Hepatocyte (in vitro differentiated cells): ENCODE data around the gene FNBP1L.

Experiments
- CTCF ChIP-seq: fragments of 200-600 bp; sonication (generic); IDR thresholded peaks from 2 replicates; pipeline ENCODE4 v1.5.1; 2016; ENCODE audit warnings: antibody characterized with exemption, mild to moderate bottlenecking; ENCODE audit not compliant: poor library complexity
- EZH2 ChIP-seq: fragments of 200-600 bp; sonication (generic); IDR thresholded peaks from 2 replicates; pipeline ENCODE4 v1.6.1; 2016; ENCODE audit warnings: antibody characterized with exemption, mild to moderate bottlenecking, borderline replicate concordance
- EZH2phosphoT487 ChIP-seq: fragments of 200-600 bp; sonication (generic); IDR thresholded peaks from one replicate; pipeline ENCODE4 v1.6.1; 2018; ENCODE audit warnings: antibody characterized with exemption, mild to moderate bottlenecking, low read depth, moderate library complexity; ENCODE audit not compliant: unreplicated experiment, severe bottlenecking

- TF ChIP-seq CTCF (no peak), EZH2 (no peak), EZH2phosphoT487 (no peak)
Measured at GRCh38 chr1:93414749-93415148, 33.2 kb upstream of the FNBP1L start.
